OCI-LY7 (cell line): Measurements from ENCODE around the gene PHRF1. TPM values are rescaled to one million over a fixed set of nuclear protein-coding genes. Genes with fewer than 3 reads are reported as not detected.

Experiments used
- BruUV-seq: library from RNA; stranded (reverse); fragments of 400-500 nt; replicated peaks from 2 replicates; lab custom pipeline; 2021; lab: Mats Ljungman, UMichigan
- CTCF ChIA-PET: fragments of 300-600 bp; sonication (Branson Sonifier 250); formaldehyde crosslinking; loops from one replicate; lab custom pipeline; 2022; ENCODE audit warnings: antibody characterized with exemption; ENCODE audit not compliant: unreplicated experiment; lab: Charles Lee
- POLR2A ChIA-PET: fragments of 300-600 bp; sonication (Branson Sonifier 250); formaldehyde crosslinking; loops from one replicate; lab custom pipeline; 2022; ENCODE audit warnings: antibody characterized with exemption; lab: Charles Lee
- DNase-seq: peaks from one replicate; pipeline ENCODE4 v3.0.0-alpha.2; 2015; ENCODE audit warnings: low spot score
- H2AFZ ChIP-seq: fragments of 200-600 bp; sonication (generic), shearing (Covaris generic); 2 replicates; pipeline ENCODE4 v1.6.1; 2014; ENCODE audit warnings: mild to moderate bottlenecking, antibody characterized with exemption, low read length, moderate library complexity
- H3K27ac ChIP-seq: fragments of 200-600 bp; sonication (generic); 2 replicates; pipeline ENCODE4 v1.5.1; 2014; ENCODE audit warnings: mixed run types, low read depth, mild to moderate bottlenecking, moderate library complexity, low read length, inconsistent platforms; ENCODE audit not compliant: poor library complexity, severe bottlenecking
- H3K36me3 ChIP-seq: fragments of 200-600 bp; sonication (generic); 2 replicates; pipeline ENCODE4 v1.6.1; 2014; ENCODE audit warnings: mild to moderate bottlenecking, antibody characterized with exemption, low read length, moderate library complexity, mixed read lengths; ENCODE audit not compliant: insufficient read depth
- H3K4me1 ChIP-seq: fragments of 200-600 bp; sonication (generic); 2 replicates; pipeline ENCODE4 v1.5.1; 2014; ENCODE audit warnings: mild to moderate bottlenecking, low read length; ENCODE audit not compliant: insufficient read depth, poor library complexity, severe bottlenecking
- H3K4me2 ChIP-seq: fragments of 200-600 bp; sonication (generic); 2 replicates; pipeline ENCODE4 v1.6.1; 2014; ENCODE audit warnings: mild to moderate bottlenecking, low read length
- H3K4me3 ChIP-seq: fragments of 200-600 bp; sonication (generic); 2 replicates; pipeline ENCODE4 v1.5.1; 2014; ENCODE audit warnings: mild to moderate bottlenecking, low read depth, low read length; ENCODE audit not compliant: poor library complexity, severe bottlenecking
- H3K79me2 ChIP-seq: fragments of 200-600 bp; sonication (generic); 2 replicates; pipeline ENCODE4 v1.6.1; 2016; ENCODE audit warnings: low read depth, mild to moderate bottlenecking, low read length, moderate library complexity, mixed read lengths; ENCODE audit not compliant: insufficient read depth
- H3K9me2 ChIP-seq: fragments of 200-600 bp; sonication (generic); 2 replicates; pipeline ENCODE4 v1.6.1; 2016; ENCODE audit warnings: mild to moderate bottlenecking, low read length, mixed read lengths; ENCODE audit not compliant: insufficient read depth
- H3K9me3 ChIP-seq: fragments of 200-600 bp; sonication (generic); 2 replicates; pipeline ENCODE4 v1.6.1; 2014; ENCODE audit warnings: mild to moderate bottlenecking, mixed run types, low read length, mixed read lengths
- H4K20me1 ChIP-seq: fragments of 200-600 bp; sonication (generic); 2 replicates; pipeline ENCODE4 v1.6.1; 2014; ENCODE audit warnings: mild to moderate bottlenecking, antibody characterized with exemption, low read length, moderate library complexity, mixed read lengths; ENCODE audit not compliant: insufficient read depth
- EZH2phosphoT487 ChIP-seq: fragments of 200-600 bp; sonication (generic); IDR thresholded peaks from 2 replicates; pipeline ENCODE4 v1.6.1; 2018; ENCODE audit warnings: low read depth, borderline replicate concordance, mild to moderate bottlenecking, mixed run types, antibody characterized with exemption, low read length, moderate library complexity, mixed read lengths
- intact Hi-C: fragments of 100-400 bp; cut with micrococcal nuclease; formaldehyde crosslinking; loops from one replicate; pipeline ENCODE4 v1.10.0; 2022; ENCODE audit not compliant: unreplicated experiment
- total RNA-seq, 2 experiments: library from RNA; depleted of rRNA in 1 of 2; stranded (reverse); fragments of >200 nt in 1 of 2; shearing (Covaris generic) in 1 of 2; gene quantifications; 2 replicates each; pipeline ENCODE4 v1.2.3, GENCODE V29; 2014 to 2022
- TF ChIP-seq, protein P1 (sequence below): fragments of 200-600 bp; sonication (generic); conservative IDR thresholded peaks from 2 replicates; pipeline ENCODE4 v1.5.1; 2014; ENCODE audit warnings: mild to moderate bottlenecking, antibody characterized with exemption, low read length, moderate library complexity, mixed read lengths

PHRF1 gene
- total RNA-seq, 2 experiments from 2014 or later, result 25.6 to 45.4 TPM

DNA sequence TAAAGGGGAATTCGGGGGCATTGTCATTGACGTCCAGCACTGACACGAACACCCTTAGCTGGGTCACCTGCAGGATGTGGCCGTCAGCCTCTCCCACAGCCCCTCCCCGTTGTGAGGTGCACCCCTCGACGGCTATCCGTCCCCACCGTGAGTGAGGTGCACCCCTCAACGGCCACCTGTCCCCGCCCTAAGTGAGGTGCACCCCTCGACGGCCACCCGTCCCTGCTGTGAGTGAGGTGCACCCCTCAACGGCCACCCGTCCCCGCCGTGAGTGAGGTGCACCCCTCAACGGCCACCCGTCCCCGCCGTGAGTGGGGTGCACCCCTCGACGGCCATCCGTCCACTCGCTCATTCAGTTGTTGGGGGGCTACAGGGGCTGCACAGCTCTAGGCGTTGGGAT, 45.6 kb downstream of the PHRF1 start:
- Histone ChIP-seq H3K4me3 (no peak overlapping the region), H3K4me2 (no peak overlapping the region), H3K36me3 (no peaks in the 10 kb centered on the region), H3K79me2 (no peaks in the 10 kb centered on the region), H3K9me3 (no peaks in the 10 kb centered on the region), H3K4me1 (peaks cover 1% of the 10 kb centered on the region), H3K9me2 (no peaks in the 10 kb centered on the region), H2AFZ (no peak overlapping the region), H3K27ac (no peak overlapping the region), H4K20me1 (no peaks in the 10 kb centered on the region)
- TF ChIP-seq, protein P1, sequence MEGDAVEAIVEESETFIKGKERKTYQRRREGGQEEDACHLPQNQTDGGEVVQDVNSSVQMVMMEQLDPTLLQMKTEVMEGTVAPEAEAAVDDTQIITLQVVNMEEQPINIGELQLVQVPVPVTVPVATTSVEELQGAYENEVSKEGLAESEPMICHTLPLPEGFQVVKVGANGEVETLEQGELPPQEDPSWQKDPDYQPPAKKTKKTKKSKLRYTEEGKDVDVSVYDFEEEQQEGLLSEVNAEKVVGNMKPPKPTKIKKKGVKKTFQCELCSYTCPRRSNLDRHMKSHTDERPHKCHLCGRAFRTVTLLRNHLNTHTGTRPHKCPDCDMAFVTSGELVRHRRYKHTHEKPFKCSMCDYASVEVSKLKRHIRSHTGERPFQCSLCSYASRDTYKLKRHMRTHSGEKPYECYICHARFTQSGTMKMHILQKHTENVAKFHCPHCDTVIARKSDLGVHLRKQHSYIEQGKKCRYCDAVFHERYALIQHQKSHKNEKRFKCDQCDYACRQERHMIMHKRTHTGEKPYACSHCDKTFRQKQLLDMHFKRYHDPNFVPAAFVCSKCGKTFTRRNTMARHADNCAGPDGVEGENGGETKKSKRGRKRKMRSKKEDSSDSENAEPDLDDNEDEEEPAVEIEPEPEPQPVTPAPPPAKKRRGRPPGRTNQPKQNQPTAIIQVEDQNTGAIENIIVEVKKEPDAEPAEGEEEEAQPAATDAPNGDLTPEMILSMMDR, result no peak
- no peak for TF ChIP-seq EZH2phosphoT487
- DNase-seq, result no peak
- ChIA-PET POLR2A (no interaction called here), CTCF (no interaction called here)
- intact Hi-C loops, result no loop called here
- BruUV-seq, result no TSS peak

DNA sequence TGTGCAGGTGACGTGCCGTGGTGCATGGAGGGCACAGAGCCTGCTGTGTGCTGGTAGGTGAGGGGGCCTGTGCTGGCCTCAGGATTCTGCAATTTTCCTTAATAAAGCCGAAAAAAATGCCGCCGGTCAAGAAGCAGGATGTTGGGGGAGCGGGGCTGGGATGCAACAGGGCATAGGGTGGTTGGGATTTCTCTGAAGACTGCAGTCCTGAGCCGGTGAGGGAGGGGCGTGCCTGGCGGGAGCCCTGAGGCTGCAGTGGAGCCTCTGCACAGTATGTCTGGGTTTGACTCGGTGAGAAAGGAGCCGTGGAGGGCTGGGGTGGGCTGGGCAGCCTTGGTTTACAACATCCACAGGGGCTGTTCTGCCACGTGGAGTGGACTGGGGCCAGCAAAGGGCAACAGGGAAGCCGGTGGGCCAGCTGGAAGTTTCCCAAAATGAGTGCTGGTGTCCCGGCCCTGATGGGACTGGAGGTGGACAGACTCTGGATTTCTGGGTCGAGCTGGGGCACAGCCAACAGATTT, 47.1 kb downstream of the PHRF1 start:
- no TSS peak for BruUV-seq
- H3K4me3 ChIP-seq, result no peak overlapping the region
- CTCF ChIA-PET, result no interaction called here
- H3K4me1 ChIP-seq, result no peaks in the 10 kb centered on the region
- POLR2A ChIA-PET, result no interaction called here
- H3K9me2 ChIP-seq, result no peaks in the 10 kb centered on the region
- no peak overlapping the region for H3K27ac ChIP-seq
- H4K20me1 ChIP-seq, result no peaks in the 10 kb centered on the region
- no peaks in the 10 kb centered on the region for H3K9me3 ChIP-seq
- intact Hi-C loops, result no loop called here
- H3K4me2 ChIP-seq, result no peak overlapping the region
- no peaks in the 10 kb centered on the region for H3K79me2 ChIP-seq
- TF ChIP-seq EZH2phosphoT487, result no peak
- TF ChIP-seq, protein P1, result no peak
- no peak for DNase-seq
- no peak overlapping the region for H2AFZ ChIP-seq
- H3K36me3 ChIP-seq, result no peaks in the 10 kb centered on the region

DNA sequence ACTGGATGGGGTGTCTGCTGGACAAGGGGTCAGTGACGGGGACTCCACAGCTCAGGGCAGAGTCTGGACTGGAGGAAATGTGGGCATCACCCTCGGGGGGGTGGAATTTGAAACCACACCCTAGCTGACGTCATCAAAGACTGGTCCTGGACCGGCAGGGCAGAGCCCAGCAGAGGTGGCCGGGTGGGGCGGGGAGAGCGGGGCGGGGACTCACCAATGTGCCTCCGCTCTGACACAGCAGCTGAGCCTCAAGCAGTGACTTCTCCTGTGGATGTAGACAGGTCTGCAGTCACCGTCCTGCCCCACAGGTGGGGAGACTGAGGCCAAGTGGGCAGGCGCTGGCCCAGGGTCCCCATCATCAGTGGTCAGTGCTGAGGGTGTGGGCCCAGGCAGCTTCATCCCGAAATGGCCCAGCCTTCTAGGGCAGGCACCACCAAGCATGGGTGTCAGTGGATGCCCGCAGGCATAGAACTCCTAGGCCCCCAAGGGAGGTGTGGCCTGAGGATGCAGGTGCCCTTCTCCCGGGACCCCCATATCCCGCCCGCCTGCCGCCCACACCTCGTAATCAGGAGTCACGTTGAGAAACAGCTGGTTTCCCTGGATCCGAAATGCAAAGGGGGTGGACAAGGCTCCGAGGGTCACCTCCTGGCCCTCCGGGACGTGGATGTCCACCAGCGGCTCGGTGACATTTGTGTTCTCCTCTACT, 47.9 kb downstream of the PHRF1 start:
- DNase-seq, result no peak
- intact Hi-C loops, result no loop called here
- Histone ChIP-seq H3K4me3 (no peak overlapping the region), H2AFZ (no peak overlapping the region), H3K9me3 (no peaks in the 10 kb centered on the region), H3K9me2 (no peaks in the 10 kb centered on the region), H3K4me1 (no peaks in the 10 kb centered on the region), H3K27ac (no peak overlapping the region), H3K36me3 (no peaks in the 10 kb centered on the region), H4K20me1 (no peaks in the 10 kb centered on the region), H3K79me2 (no peaks in the 10 kb centered on the region), H3K4me2 (no peak overlapping the region)
- POLR2A ChIA-PET, result interaction anchor here (1.0 kb wide), 1 partner anchor 48 kb away, joined by 3 read pairs; no protein-coding TSS in a partner anchor
- CTCF ChIA-PET, result no interaction called here
- BruUV-seq, result no TSS peak
- no peak for TF ChIP-seq EZH2phosphoT487
- TF ChIP-seq, protein P1, result no peak
